Natural killer cell (primary cell): Measurements from ENCODE around the gene SLC25A41. TPM values are rescaled to one million over a fixed set of nuclear protein-coding genes. Genes with fewer than 3 reads are reported as not detected.

Experiments used
- ATAC-seq, 3 donors: fragments of 150-1000 bp in 2 of 3; fragments of 200-7000 bp in 1 of 3; cut with Tn5 transposase; 1 replicate in 1 of 3; 2 replicates in 2 of 3; pipeline ENCODE4 v1.10.0; 2021; ENCODE audit warnings: mild to moderate bottlenecking in 2 of 3, moderate library complexity in 2 of 3
- DNase-seq, 2 donors: peaks; one replicate each; pipeline versions ENCODE4 v3.0.0 to v3.0.0-alpha.2; 2013 to 2021; ENCODE audit warnings: mixed read lengths in 1 of 2
- H3K27ac ChIP-seq: one replicate; pipeline ENCODE4 v1.5.1; 2013; ENCODE audit warnings: mild to moderate bottlenecking, low read length
- H3K27me3 ChIP-seq: one replicate; pipeline ENCODE4 v1.6.1; 2013; ENCODE audit warnings: low read length; ENCODE audit not compliant: control insufficient read depth, insufficient read depth
- H3K36me3 ChIP-seq: one replicate; pipeline ENCODE4 v1.6.1; 2013; ENCODE audit warnings: low read length; ENCODE audit not compliant: control insufficient read depth, insufficient read depth
- H3K4me1 ChIP-seq: one replicate; pipeline ENCODE4 v1.6.1; 2013; ENCODE audit warnings: low read length; ENCODE audit not compliant: control insufficient read depth, insufficient read depth
- H3K4me3 ChIP-seq: one replicate; pipeline ENCODE4 v1.5.1; 2013; ENCODE audit warnings: low read length
- H3K9me3 ChIP-seq: one replicate; pipeline ENCODE4 v1.6.1; 2013; ENCODE audit warnings: low read length; ENCODE audit not compliant: control insufficient read depth, insufficient read depth
- H3K27ac Mint-ChIP-seq, 2 donors: one replicate each; pipeline ENCODE4 v1.8.0; 2022; ENCODE audit warnings: mild to moderate bottlenecking in 2 of 2, mixed read lengths in 2 of 2, moderate library complexity in 1 of 2
- H3K27me3 Mint-ChIP-seq, 2 donors: one replicate each; pipeline ENCODE4 v1.8.0; 2022; ENCODE audit warnings: low read depth in 2 of 2, mixed read lengths in 2 of 2
- H3K36me3 Mint-ChIP-seq: one replicate; pipeline ENCODE4 v1.8.0; 2022; ENCODE audit warnings: mixed read lengths
- H3K4me1 Mint-ChIP-seq, 2 donors: one replicate each; pipeline ENCODE4 v1.8.0; 2022; ENCODE audit warnings: mixed read lengths in 2 of 2
- H3K4me3 Mint-ChIP-seq: one replicate; pipeline ENCODE4 v1.8.0; 2022; ENCODE audit warnings: mild to moderate bottlenecking, moderate library complexity, mixed read lengths
- H3K9me3 Mint-ChIP-seq, 2 donors: one replicate each; pipeline ENCODE4 v1.8.0; 2022; ENCODE audit warnings: mixed read lengths in 2 of 2
- WGBS: methylation state at CpG from one replicate; pipeline ENCODE4 v1.1.7; 2013; ENCODE audit warnings: missing lambda C conversion rate; ENCODE audit not compliant: insufficient coverage; 5-methylcytosine and 5-hydroxymethylcytosine counted together
- intact Hi-C: fragments of 100-400 bp; cut with micrococcal nuclease; formaldehyde crosslinking; loops from one replicate; pipeline ENCODE4 v1.14.2; 2022
- total RNA-seq, 4 donors: library from RNA; stranded (reverse); fragments of 120-200 nt in 1 of 4; gene quantifications; one replicate each; pipeline versions ENCODE4 v1.2.3 to v1.2.4, GENCODE V29; 2013 to 2022
- TF ChIP-seq, protein P1 (sequence below): fragments of 200-600 bp; IDR thresholded peaks from one replicate; pipeline ENCODE4 v1.8.0; 2022; ENCODE audit warnings: antibody characterized with exemption

The SLC25A41 gene
- total RNA-seq, 3 donors from 2014 or later (not counting 1 experiment from before 2014, with no cell fraction given), result not detected

DNA sequence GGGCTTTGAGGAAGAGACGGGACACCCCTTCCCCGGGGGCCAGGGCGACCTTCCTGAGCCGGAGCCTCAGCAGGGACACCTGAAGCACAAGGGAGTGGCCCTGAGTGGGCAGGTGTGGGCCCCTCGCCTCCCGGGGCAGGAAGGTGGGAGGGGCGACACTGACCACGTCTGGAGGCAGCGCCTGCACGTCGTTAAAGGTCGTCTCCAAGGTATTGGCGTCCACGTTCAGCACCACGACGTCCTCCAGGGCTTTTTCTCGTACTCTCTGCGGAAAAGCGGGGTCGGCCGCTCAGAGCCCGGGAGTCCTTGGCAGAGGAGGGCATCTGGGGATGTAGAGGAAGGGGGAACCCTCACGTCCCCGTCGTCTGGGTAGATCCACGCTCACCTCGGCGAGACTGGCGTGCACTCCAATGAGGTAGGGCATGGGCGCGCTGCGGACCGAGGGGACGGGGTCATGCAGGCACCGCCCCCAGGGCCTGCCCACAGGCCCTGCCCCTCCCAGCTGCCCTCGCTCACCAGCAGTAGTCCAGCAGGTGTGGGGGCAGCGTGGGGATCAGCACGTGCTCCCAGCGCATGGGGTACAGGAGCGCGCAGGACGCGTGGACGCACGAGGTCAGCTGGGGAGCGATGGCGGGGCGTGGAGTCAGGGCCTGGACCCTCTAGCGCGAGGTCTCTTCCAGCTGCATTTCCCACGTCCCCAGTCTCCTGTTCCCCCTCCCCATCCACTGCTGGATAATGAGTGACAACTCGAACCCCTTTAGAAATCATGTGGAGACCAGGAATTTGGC lies 42.0 kb upstream of the SLC25A41 start:
- Histone ChIP-seq H3K27ac (no peak overlapping the region), H3K4me1 (peaks cover 12% of the 10 kb centered on the region), H3K9me3 (no peaks in the 10 kb centered on the region), H3K27me3 (no peaks in the 10 kb centered on the region), H3K4me3 (no peak overlapping the region), H3K36me3 (peaks cover 49% of the 10 kb centered on the region)
- ATAC-seq (no peak), DNase-seq (no peak)
- no peaks in the 10 kb centered on the region for H3K36me3 Mint-ChIP-seq
- peaks cover 9% of the 10 kb centered on the region in 2 donors for H3K4me1 Mint-ChIP-seq
- intact Hi-C loops, result no loop called here
- H3K27me3 Mint-ChIP-seq, result no peaks in the 10 kb centered on the region
- TF ChIP-seq, protein P1, sequence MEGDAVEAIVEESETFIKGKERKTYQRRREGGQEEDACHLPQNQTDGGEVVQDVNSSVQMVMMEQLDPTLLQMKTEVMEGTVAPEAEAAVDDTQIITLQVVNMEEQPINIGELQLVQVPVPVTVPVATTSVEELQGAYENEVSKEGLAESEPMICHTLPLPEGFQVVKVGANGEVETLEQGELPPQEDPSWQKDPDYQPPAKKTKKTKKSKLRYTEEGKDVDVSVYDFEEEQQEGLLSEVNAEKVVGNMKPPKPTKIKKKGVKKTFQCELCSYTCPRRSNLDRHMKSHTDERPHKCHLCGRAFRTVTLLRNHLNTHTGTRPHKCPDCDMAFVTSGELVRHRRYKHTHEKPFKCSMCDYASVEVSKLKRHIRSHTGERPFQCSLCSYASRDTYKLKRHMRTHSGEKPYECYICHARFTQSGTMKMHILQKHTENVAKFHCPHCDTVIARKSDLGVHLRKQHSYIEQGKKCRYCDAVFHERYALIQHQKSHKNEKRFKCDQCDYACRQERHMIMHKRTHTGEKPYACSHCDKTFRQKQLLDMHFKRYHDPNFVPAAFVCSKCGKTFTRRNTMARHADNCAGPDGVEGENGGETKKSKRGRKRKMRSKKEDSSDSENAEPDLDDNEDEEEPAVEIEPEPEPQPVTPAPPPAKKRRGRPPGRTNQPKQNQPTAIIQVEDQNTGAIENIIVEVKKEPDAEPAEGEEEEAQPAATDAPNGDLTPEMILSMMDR, result no peak
- H3K4me3 Mint-ChIP-seq, result no peak overlapping the region
- H3K27ac Mint-ChIP-seq, result peak overlapping the region; percentile 24 to 41
- H3K9me3 Mint-ChIP-seq, result no peaks in the 10 kb centered on the region
- 94% methylated on average over 52 of the region's 52 CpGs for WGBS

DNA sequence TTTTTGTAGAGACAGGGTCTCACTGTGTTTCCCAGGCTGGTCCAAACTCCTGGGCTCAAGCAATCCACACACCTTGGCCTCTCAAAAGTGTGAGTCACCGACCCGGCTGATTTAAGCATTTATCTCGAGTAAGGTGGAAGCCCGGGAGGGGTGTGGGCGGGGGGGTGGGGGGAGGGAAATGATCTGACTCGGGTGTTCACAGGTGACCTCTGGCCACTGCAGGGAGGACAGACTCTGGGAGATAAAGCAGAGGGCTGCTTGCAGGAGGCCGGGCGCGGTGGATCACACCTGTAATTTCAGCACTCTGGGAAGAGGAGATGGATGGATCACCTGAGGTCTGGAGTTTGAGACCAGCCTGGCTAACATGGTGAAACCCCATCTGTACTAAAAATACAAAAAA lies 40.1 kb upstream of the SLC25A41 start:
- no peaks in the 10 kb centered on the region for H3K4me1 ChIP-seq
- no peak overlapping the region for H3K4me3 Mint-ChIP-seq
- no peak for DNase-seq
- no peaks in the 10 kb centered on the region for H3K36me3 Mint-ChIP-seq
- H3K27me3 ChIP-seq, result no peaks in the 10 kb centered on the region
- TF ChIP-seq, protein P1, result no peak
- no peak overlapping the region for H3K27ac Mint-ChIP-seq
- H3K27me3 Mint-ChIP-seq, result no peaks in the 10 kb centered on the region
- H3K27ac ChIP-seq, result no peak overlapping the region
- intact Hi-C loops, result no loop called here
- no peaks in the 10 kb centered on the region for H3K9me3 Mint-ChIP-seq
- no peak overlapping the region for H3K4me3 ChIP-seq
- no peaks in the 10 kb centered on the region for H3K9me3 ChIP-seq
- peaks cover 0 to 3% of the 10 kb centered on the region in 2 donors for H3K4me1 Mint-ChIP-seq
- no peak for ATAC-seq
- 98% methylated on average over 5 of the region's 9 CpGs for WGBS
- peaks cover 53% of the 10 kb centered on the region for H3K36me3 ChIP-seq

DNA sequence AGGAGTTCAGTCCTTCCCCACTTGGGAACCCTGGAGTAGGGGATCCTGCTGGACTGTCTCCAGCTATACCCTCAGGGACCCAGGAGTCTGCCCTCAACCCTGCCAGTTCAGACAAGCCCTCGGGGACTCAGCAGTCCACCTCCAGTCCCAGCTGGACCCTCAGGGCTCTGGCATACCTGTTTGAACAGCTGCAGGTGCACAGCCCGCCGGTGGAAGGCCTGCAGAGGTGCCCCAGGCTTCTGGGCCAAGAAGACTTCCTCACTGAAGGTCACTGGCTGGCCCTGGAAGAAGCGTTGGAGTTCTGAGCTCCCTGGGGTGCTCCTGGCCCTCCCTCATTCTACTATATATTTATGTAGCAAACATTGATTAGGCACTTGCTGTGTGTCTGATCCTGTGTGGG lies 39.1 kb upstream of the SLC25A41 start:
- ATAC-seq (no peak), DNase-seq (no peak)
- TF ChIP-seq, protein P1, result no peak
- Histone ChIP-seq H3K9me3 (no peaks in the 10 kb centered on the region), H3K36me3 (peaks cover 56% of the 10 kb centered on the region), H3K4me3 (no peak overlapping the region), H3K27me3 (no peaks in the 10 kb centered on the region), H3K27ac (no peak overlapping the region), H3K4me1 (no peaks in the 10 kb centered on the region)
- H3K4me1 Mint-ChIP-seq, result peaks cover 0 to 10% of the 10 kb centered on the region in 2 donors
- H3K27ac Mint-ChIP-seq, result no peak overlapping the region
- H3K27me3 Mint-ChIP-seq, result no peaks in the 10 kb centered on the region
- H3K9me3 Mint-ChIP-seq, result no peaks in the 10 kb centered on the region
- no peak overlapping the region for H3K4me3 Mint-ChIP-seq
- WGBS, result 96% methylated on average over 4 of the region's 4 CpGs
- intact Hi-C loops, result no loop called here
- no peaks in the 10 kb centered on the region for H3K36me3 Mint-ChIP-seq

DNA sequence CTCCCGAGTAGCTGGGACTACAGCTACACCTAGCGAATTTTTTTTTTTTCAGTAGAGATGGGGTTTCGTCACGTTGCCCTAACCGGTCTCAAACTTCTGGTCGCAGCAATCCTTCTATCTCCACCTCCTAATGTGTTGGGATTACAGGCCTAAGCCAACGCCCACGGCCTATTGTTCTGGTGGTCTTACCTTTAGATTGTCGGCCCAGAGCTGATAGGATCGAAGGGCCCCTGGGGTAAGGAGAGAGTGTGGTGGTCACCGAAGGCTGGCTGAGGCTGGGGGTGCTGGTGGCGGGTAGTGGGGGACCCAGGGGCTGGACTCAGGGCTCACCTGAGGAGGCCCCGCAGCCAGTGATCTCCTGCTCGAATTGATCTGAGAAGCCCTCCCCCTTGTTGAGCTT lies 37.5 kb upstream of the SLC25A41 start:
- H3K36me3 ChIP-seq, result peaks cover 47% of the 10 kb centered on the region
- TF ChIP-seq, protein P1, result no peak
- Mint-ChIP-seq H3K4me3 (no peak overlapping the region), H3K36me3 (no peaks in the 10 kb centered on the region), H3K9me3 (no peaks in the 10 kb centered on the region), H3K4me1 (peaks cover 0 to 11% of the 10 kb centered on the region in 2 donors), H3K27ac (no peak overlapping the region), H3K27me3 (no peaks in the 10 kb centered on the region)
- intact Hi-C loops, result no loop called here
- H3K27ac ChIP-seq, result no peak overlapping the region
- no peak overlapping the region for H3K4me3 ChIP-seq
- H3K27me3 ChIP-seq, result no peaks in the 10 kb centered on the region
- ATAC-seq, result no peak
- DNase-seq, result no peak
- H3K9me3 ChIP-seq, result no peaks in the 10 kb centered on the region
- H3K4me1 ChIP-seq, result no peaks in the 10 kb centered on the region
- 93% methylated on average over 14 of the region's 14 CpGs for WGBS
